WTC11 (cell line): Measurements from ENCODE around the gene RIF1. TPM values are rescaled to one million over a fixed set of nuclear protein-coding genes. Genes with fewer than 3 reads are reported as not detected.

Experiments
- ARID4B ChIP-seq: sonication (generic); formaldehyde crosslinking; IDR thresholded peaks from 2 replicates; pipeline ENCODE4 v1.8.0; 2023; ENCODE audit warnings: missing genetic modification reagents, mild to moderate bottlenecking, borderline replicate concordance
- CREM ChIP-seq: sonication (generic); formaldehyde crosslinking; IDR thresholded peaks from 2 replicates; pipeline ENCODE4 v1.8.1; 2022; ENCODE audit warnings: mild to moderate bottlenecking, missing genetic modification reagents, moderate library complexity
- EMX1 ChIP-seq: fragments of 250-450 bp; sonication (Bioruptor Pico); IDR thresholded peaks from 2 replicates; pipeline ENCODE4 v1.8.0; 2021; ENCODE audit warnings: mild to moderate bottlenecking
- ESRRA ChIP-seq: sonication (generic); formaldehyde crosslinking; IDR thresholded peaks from 2 replicates; pipeline ENCODE4 v1.8.1; 2022; ENCODE audit warnings: mild to moderate bottlenecking, missing genetic modification reagents, borderline replicate concordance
- FOXJ3 ChIP-seq: sonication (generic); formaldehyde crosslinking; IDR thresholded peaks from 2 replicates; pipeline ENCODE4 v1.9.0; 2021; ENCODE audit warnings: missing genetic modification reagents, mild to moderate bottlenecking, borderline replicate concordance
- HMGXB4 ChIP-seq: sonication (generic); formaldehyde crosslinking; IDR thresholded peaks from 2 replicates; pipeline ENCODE4 v1.8.1; 2023; ENCODE audit warnings: mild to moderate bottlenecking, moderate library complexity, missing genetic modification reagents
- MAX ChIP-seq: sonication (generic); formaldehyde crosslinking; IDR thresholded peaks from 2 replicates; pipeline ENCODE4 v1.8.0; 2022; ENCODE audit warnings: mild to moderate bottlenecking, missing genetic modification reagents
- NFATC4 ChIP-seq: fragments of 250-450 bp; sonication (Bioruptor Pico); IDR thresholded peaks from 2 replicates; pipeline ENCODE4 v1.9.0; 2021; ENCODE audit warnings: mild to moderate bottlenecking
- NR1H2 ChIP-seq: sonication (generic); formaldehyde crosslinking; IDR thresholded peaks from 2 replicates; pipeline ENCODE4 v1.9.0; 2021; ENCODE audit warnings: mild to moderate bottlenecking, moderate library complexity, missing genetic modification reagents
- NR2C2 ChIP-seq: sonication (generic); formaldehyde crosslinking; IDR thresholded peaks from 2 replicates; pipeline ENCODE4 v1.8.0; 2022; ENCODE audit warnings: mild to moderate bottlenecking, missing genetic modification reagents
- PRRX2 ChIP-seq: fragments of 250-450 bp; sonication (Bioruptor Pico); IDR thresholded peaks from 2 replicates; pipeline ENCODE4 v1.8.0; 2021; ENCODE audit warnings: mild to moderate bottlenecking
- RORB ChIP-seq: fragments of 250-450 bp; sonication (Bioruptor Pico); IDR thresholded peaks from 2 replicates; pipeline ENCODE4 v1.9.0; 2021; ENCODE audit warnings: mild to moderate bottlenecking
- SMAD3 ChIP-seq: sonication (generic); formaldehyde crosslinking; IDR thresholded peaks from 2 replicates; pipeline ENCODE4 v1.8.0; 2022; ENCODE audit warnings: missing genetic modification reagents, mild to moderate bottlenecking, borderline replicate concordance
- TCF7 ChIP-seq: sonication (generic); formaldehyde crosslinking; IDR thresholded peaks from 2 replicates; pipeline ENCODE4 v1.8.0; 2022; ENCODE audit warnings: mild to moderate bottlenecking, low read depth, missing genetic modification reagents, moderate library complexity
- TEAD1 ChIP-seq: sonication (generic); formaldehyde crosslinking; IDR thresholded peaks from 2 replicates; pipeline ENCODE4 v1.8.0; 2022; ENCODE audit warnings: mild to moderate bottlenecking, missing genetic modification reagents
- TEAD4 ChIP-seq: sonication (generic); formaldehyde crosslinking; IDR thresholded peaks from 2 replicates; pipeline ENCODE4 v1.8.0; 2022; ENCODE audit warnings: mild to moderate bottlenecking, missing genetic modification reagents
- USF1 ChIP-seq: sonication (generic); formaldehyde crosslinking; IDR thresholded peaks from 2 replicates; pipeline ENCODE4 v1.8.0; 2022; ENCODE audit warnings: mild to moderate bottlenecking, missing genetic modification reagents
- ZMAT4 ChIP-seq: fragments of 250-450 bp; sonication (Bioruptor Pico); IDR thresholded peaks from 2 replicates; pipeline ENCODE4 v1.9.0; 2021; ENCODE audit warnings: mild to moderate bottlenecking
- ZNF219 ChIP-seq: sonication (generic); formaldehyde crosslinking; IDR thresholded peaks from 2 replicates; pipeline ENCODE4 v1.8.0; 2023; ENCODE audit warnings: missing genetic modification reagents, mild to moderate bottlenecking, borderline replicate concordance
- ZNF263 ChIP-seq: sonication (generic); formaldehyde crosslinking; IDR thresholded peaks from 2 replicates; pipeline ENCODE4 v1.8.1; 2022; ENCODE audit warnings: low read depth, mild to moderate bottlenecking, moderate library complexity, missing genetic modification reagents
- ZNF425 ChIP-seq: fragments of 250-450 bp; sonication (Bioruptor Pico); conservative IDR thresholded peaks from 2 replicates; pipeline ENCODE4 v1.9.0; 2021; ENCODE audit warnings: mild to moderate bottlenecking
- total RNA-seq: library from RNA; stranded (reverse); gene quantifications from 3 replicates; pipeline ENCODE4 v1.2.3, GENCODE V29; 2021
- TF ChIP-seq, protein P1 (sequence below): fragments of 250-450 bp; sonication (Bioruptor Pico); IDR thresholded peaks from 2 replicates; pipeline ENCODE4 v2.1.2; 2022; ENCODE audit warnings: mild to moderate bottlenecking, moderate library complexity
- TF ChIP-seq, protein P2 (sequence below): fragments of 250-450 bp; sonication (Bioruptor Pico); IDR thresholded peaks from 2 replicates; pipeline ENCODE4 v1.8.0; 2021; ENCODE audit warnings: mild to moderate bottlenecking
- TF ChIP-seq, protein P3 (sequence below): sonication (generic); formaldehyde crosslinking; IDR thresholded peaks from 2 replicates; pipeline ENCODE4 v1.8.1; 2023; ENCODE audit warnings: mild to moderate bottlenecking, missing genetic modification reagents

RIF1 gene
- total RNA-seq, 1 experiment from 2014 or later: 96.9 TPM

GRCh38 chr2:151409601-151410484, at the start of gene RIF1 (continued):
- TF ChIP-seq ARID4B (CRISPR knock-in tag): peak; percentile 25; the same call in 1 of the 2 replicates
- no peak; the same call in 1 of the 2 replicates for TF ChIP-seq CREM
- TF ChIP-seq PRRX2 (CRISPR knock-in tag): no peak
- no peak for TF ChIP-seq NR1H2 (CRISPR knock-in tag)
- no peak for TF ChIP-seq FOXJ3 (CRISPR knock-in tag)
- no peak; the same call in 1 of the 2 replicates for TF ChIP-seq SMAD3 (CRISPR knock-in tag)
- TF ChIP-seq, protein P1, sequence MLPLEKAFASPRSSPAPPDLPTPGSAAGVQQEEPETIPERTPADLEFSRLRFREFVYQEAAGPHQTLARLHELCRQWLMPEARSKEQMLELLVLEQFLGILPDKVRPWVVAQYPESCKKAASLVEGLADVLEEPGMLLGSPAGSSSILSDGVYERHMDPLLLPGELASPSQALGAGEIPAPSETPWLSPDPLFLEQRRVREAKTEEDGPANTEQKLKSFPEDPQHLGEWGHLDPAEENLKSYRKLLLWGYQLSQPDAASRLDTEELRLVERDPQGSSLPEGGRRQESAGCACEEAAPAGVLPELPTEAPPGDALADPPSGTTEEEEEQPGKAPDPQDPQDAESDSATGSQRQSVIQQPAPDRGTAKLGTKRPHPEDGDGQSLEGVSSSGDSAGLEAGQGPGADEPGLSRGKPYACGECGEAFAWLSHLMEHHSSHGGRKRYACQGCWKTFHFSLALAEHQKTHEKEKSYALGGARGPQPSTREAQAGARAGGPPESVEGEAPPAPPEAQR (CRISPR knock-in tag): no peak
- TF ChIP-seq ESRRA (CRISPR knock-in tag): no peak
- TF ChIP-seq TEAD4: no peak
- TF ChIP-seq, protein P2, sequence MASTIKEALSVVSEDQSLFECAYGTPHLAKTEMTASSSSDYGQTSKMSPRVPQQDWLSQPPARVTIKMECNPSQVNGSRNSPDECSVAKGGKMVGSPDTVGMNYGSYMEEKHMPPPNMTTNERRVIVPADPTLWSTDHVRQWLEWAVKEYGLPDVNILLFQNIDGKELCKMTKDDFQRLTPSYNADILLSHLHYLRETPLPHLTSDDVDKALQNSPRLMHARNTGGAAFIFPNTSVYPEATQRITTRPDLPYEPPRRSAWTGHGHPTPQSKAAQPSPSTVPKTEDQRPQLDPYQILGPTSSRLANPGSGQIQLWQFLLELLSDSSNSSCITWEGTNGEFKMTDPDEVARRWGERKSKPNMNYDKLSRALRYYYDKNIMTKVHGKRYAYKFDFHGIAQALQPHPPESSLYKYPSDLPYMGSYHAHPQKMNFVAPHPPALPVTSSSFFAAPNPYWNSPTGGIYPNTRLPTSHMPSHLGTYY (CRISPR knock-in tag): no peak
- peak; percentile 91; the same call in 1 of the 2 replicates for TF ChIP-seq TEAD1 (CRISPR knock-in tag)
- TF ChIP-seq MAX (CRISPR knock-in tag): peak; percentile 88
- no peak for TF ChIP-seq ZNF219 (CRISPR knock-in tag)
- TF ChIP-seq RORB: no peak
- TF ChIP-seq, protein P3, sequence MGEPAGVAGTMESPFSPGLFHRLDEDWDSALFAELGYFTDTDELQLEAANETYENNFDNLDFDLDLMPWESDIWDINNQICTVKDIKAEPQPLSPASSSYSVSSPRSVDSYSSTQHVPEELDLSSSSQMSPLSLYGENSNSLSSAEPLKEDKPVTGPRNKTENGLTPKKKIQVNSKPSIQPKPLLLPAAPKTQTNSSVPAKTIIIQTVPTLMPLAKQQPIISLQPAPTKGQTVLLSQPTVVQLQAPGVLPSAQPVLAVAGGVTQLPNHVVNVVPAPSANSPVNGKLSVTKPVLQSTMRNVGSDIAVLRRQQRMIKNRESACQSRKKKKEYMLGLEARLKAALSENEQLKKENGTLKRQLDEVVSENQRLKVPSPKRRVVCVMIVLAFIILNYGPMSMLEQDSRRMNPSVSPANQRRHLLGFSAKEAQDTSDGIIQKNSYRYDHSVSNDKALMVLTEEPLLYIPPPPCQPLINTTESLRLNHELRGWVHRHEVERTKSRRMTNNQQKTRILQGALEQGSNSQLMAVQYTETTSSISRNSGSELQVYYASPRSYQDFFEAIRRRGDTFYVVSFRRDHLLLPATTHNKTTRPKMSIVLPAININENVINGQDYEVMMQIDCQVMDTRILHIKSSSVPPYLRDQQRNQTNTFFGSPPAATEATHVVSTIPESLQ (CRISPR knock-in tag): no peak
- TF ChIP-seq ZMAT4 (CRISPR knock-in tag): no peak
- TF ChIP-seq TCF7 (CRISPR knock-in tag): 0 out of 2 replicates have a peak, but pooled peaks have one; percentile 32
- TF ChIP-seq NR2C2 (CRISPR knock-in tag): no peak
- TF ChIP-seq EMX1 (CRISPR knock-in tag): 0 out of 2 replicates have a peak, but pooled peaks have one; percentile 75
- peak; percentile 63 for TF ChIP-seq USF1 (CRISPR knock-in tag)
- no peak for TF ChIP-seq ZNF263 (CRISPR knock-in tag)
- TF ChIP-seq ZNF425 (CRISPR knock-in tag): no peak
- peak; percentile 59 for TF ChIP-seq HMGXB4 (CRISPR knock-in tag)
- TF ChIP-seq NFATC4: no peak
